Body of pancreas (tissue), 4 donors: ENCODE data around the gene FOXP1. TPM values are rescaled to one million over a fixed set of nuclear protein-coding genes. Genes with fewer than 3 reads are reported as not detected.

Experiments used
- ATAC-seq: fragments of 150-250 bp; one replicate; pipeline ENCODE4 v1.9.1; 2016
- DNase-seq, 4 donors: peaks; one replicate each; pipeline ENCODE4 v3.0.0-alpha.2; 2019
- H3K27ac ChIP-seq, 4 donors: fragments of 200-600 bp; sonication (generic); 1 replicate in 3 of 4; 2 replicates in 1 of 4; pipeline versions ENCODE4 v1.5.1 to v1.6.1; 2016 to 2019; ENCODE audit warnings: mild to moderate bottlenecking in 1 of 4, mixed read lengths in 1 of 4, moderate library complexity in 1 of 4
- H3K27me3 ChIP-seq, 2 donors: fragments of 200-600 bp; sonication (generic); one replicate each; pipeline ENCODE4 v1.6.0; 2016; ENCODE audit warnings: mild to moderate bottlenecking in 1 of 2
- H3K36me3 ChIP-seq, 2 donors: fragments of 200-600 bp; sonication (generic); replicated peaks in 1 of 2; 2 replicates each; pipeline ENCODE4 v1.5.1; 2016; ENCODE audit warnings: low read depth in 2 of 2; ENCODE audit not compliant: insufficient read depth in 1 of 2
- H3K4me1 ChIP-seq: fragments of 200-600 bp; sonication (generic); one replicate; pipeline ENCODE4 v1.6.0; 2016
- H3K4me3 ChIP-seq, 2 donors: fragments of 200-600 bp; sonication (generic); 1 replicate in 1 of 2; 2 replicates in 1 of 2; pipeline ENCODE4 v1.5.1; 2016 to 2019
- H3K9me3 ChIP-seq, 3 donors: fragments of 200-600 bp; sonication (generic); 1 replicate in 2 of 3; 2 replicates in 1 of 3; pipeline ENCODE4 v1.5.1; 2016
- POLR2A ChIP-seq, 3 donors: fragments of 450-650 bp; IDR thresholded peaks; one replicate each; pipeline ENCODE4 v1.6.1; 2016; ENCODE audit warnings: antibody characterized with exemption in 3 of 3, mild to moderate bottlenecking in 2 of 3
- WGBS, 2 donors: methylation state at CpG; one replicate each; pipeline ENCODE4 v1.1.5; 2017; 5-methylcytosine and 5-hydroxymethylcytosine counted together
- intact Hi-C: fragments of 100-400 bp; cut with DNase I; formaldehyde crosslinking; loops from one replicate; pipeline ENCODE4 v1.15.1; 2023
- total RNA-seq, 2 donors: library from RNA; depleted of rRNA; stranded (reverse); fragments of >200 nt; gene quantifications; one replicate each; pipeline ENCODE4 v1.1.0, GENCODE V29; 2016
- TF ChIP-seq, protein P1 (sequence below), 7 experiments: fragments of 450-650 bp in 4 of 7; fragments of 200-600 bp in 3 of 7; sonication (generic) in 3 of 7; IDR thresholded peaks; one replicate each; pipeline ENCODE4 v1.5.1; 2016 to 2019; ENCODE audit warnings: antibody characterized with exemption in 7 of 7

FOXP1 gene
- total RNA-seq, 2 donors from 2014 or later: 85.7 to 86.1 TPM

DNA sequence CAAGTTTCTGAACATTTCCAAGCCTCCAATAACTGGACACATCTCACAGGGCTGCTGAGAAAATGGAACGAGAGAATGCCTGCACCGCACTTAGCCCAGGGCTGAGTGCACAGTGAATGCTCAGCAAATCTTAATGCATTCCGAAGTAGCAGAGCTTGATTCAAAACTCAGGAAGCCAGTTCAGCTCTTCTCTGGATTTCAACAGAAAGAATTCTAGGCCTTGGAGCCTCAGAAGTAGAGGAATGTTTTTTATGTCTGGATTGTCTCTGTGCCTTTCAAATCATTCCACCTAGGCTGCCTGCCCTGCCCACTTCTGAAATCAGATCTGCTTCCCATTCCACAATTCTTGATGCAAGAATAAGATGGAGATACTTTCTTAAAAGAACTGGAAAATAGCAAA, 9.6 kb upstream of the FOXP1 start:
- Histone ChIP-seq H3K27me3 (no peaks in the 10 kb centered on the region), H3K9me3 (no peaks in the 10 kb centered on the region), H3K4me3 (no peak overlapping the region), H3K36me3 (no peaks in the 10 kb centered on the region), H3K27ac (no peak overlapping the region), H3K4me1 (no peaks in the 10 kb centered on the region)
- no peak for ATAC-seq
- no peak for TF ChIP-seq POLR2A (IDR thresholded peaks at IDR 0.05)
- TF ChIP-seq, protein P1, sequence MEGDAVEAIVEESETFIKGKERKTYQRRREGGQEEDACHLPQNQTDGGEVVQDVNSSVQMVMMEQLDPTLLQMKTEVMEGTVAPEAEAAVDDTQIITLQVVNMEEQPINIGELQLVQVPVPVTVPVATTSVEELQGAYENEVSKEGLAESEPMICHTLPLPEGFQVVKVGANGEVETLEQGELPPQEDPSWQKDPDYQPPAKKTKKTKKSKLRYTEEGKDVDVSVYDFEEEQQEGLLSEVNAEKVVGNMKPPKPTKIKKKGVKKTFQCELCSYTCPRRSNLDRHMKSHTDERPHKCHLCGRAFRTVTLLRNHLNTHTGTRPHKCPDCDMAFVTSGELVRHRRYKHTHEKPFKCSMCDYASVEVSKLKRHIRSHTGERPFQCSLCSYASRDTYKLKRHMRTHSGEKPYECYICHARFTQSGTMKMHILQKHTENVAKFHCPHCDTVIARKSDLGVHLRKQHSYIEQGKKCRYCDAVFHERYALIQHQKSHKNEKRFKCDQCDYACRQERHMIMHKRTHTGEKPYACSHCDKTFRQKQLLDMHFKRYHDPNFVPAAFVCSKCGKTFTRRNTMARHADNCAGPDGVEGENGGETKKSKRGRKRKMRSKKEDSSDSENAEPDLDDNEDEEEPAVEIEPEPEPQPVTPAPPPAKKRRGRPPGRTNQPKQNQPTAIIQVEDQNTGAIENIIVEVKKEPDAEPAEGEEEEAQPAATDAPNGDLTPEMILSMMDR (IDR thresholded peaks at IDR 0.05): no peak
- no peak for DNase-seq
- WGBS, 2 donors: 91 to 95% methylated on average over 3 of the region's 3 CpGs
- intact Hi-C loops: loop anchor here (10.0 kb wide), 1 partner anchor 588 kb away; no protein-coding TSS in a partner anchor

- no peak for ATAC-seq
- Histone ChIP-seq H3K36me3 (no peaks in the 10 kb centered on the region), H3K4me3 (no peak overlapping the region), H3K9me3 (no peaks in the 10 kb centered on the region), H3K27me3 (no peaks in the 10 kb centered on the region), H3K4me1 (peaks cover 4% of the 10 kb centered on the region), H3K27ac (no peak overlapping the region)
- DNase-seq: no peak
- 88 to 97% methylated on average over 2 of the region's 2 CpGs for WGBS, 2 donors
- no peak for TF ChIP-seq POLR2A (IDR thresholded peaks at IDR 0.05)
- TF ChIP-seq, protein P1 (IDR thresholded peaks at IDR 0.05): no peak
- intact Hi-C loops: loop anchor here (10.0 kb wide), 1 partner anchor 586 kb away; no protein-coding TSS in a partner anchor
Measured at GRCh38 chr3:71591101-71591500, 7.6 kb upstream of the FOXP1 start.

DNA sequence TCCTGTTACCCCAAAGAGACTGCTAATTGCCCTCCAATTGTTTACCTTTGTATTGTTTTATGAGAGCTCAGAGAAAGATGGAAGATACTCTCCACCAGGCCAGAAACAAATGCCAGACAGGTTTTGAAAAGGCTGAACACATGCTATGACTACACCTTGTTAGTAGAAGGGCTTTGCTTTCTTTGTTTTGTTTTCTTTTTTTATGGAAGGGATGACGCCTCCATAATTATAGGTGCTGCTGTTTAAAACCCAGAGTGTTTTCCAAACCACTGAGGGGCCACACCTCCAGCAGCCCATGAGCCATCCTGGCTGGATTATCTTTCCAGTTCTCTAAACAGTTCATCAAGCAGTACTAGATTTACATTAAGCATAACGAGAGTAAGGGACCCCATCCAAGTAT, 5.6 kb upstream of the FOXP1 start:
- H3K4me3 ChIP-seq: no peak overlapping the region
- intact Hi-C loops: no loop called here
- peaks cover 19% of the 10 kb centered on the region for H3K4me1 ChIP-seq
- DNase-seq (no peak), ATAC-seq (no peak)
- H3K9me3 ChIP-seq: no peaks in the 10 kb centered on the region
- no peaks in the 10 kb centered on the region for H3K36me3 ChIP-seq
- TF ChIP-seq, protein P1 (IDR thresholded peaks at IDR 0.05): no peak
- TF ChIP-seq POLR2A (IDR thresholded peaks at IDR 0.05): no peak
- no peaks in the 10 kb centered on the region for H3K27me3 ChIP-seq
- no peak overlapping the region for H3K27ac ChIP-seq
- 78 to 83% methylated on average over 2 of the region's 2 CpGs for WGBS, 2 donors

DNA sequence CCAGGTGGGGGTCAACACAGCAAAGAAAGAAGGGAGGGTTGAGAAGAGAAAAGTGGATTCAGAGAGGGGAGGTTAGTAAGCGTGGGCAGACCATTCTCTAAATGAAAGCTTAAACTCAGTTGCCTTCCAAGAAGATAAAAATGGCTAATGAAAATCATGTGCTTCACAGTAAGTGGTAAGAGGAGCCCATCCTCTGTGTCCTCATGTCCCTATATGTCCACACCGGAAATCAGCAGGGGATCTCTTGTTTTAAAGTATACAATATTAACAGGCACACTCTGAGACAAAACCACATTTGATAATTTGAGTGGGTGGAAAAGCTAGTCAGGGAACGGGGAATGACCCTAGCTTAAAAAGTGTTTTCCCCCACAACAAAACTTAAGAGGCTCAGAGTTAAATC, 4.4 kb upstream of the FOXP1 start:
- Histone ChIP-seq H3K36me3 (no peaks in the 10 kb centered on the region), H3K27ac (no peak overlapping the region), H3K27me3 (no peaks in the 10 kb centered on the region), H3K4me3 (no peak overlapping the region), H3K4me1 (peaks cover 19% of the 10 kb centered on the region), H3K9me3 (no peaks in the 10 kb centered on the region)
- intact Hi-C loops: no loop called here
- TF ChIP-seq POLR2A (IDR thresholded peaks at IDR 0.05): no peak
- TF ChIP-seq, protein P1 (IDR thresholded peaks at IDR 0.05): no peak
- ATAC-seq (no peak), DNase-seq (no peak)
- WGBS, 2 donors: 90 to 92% methylated on average over 3 of the region's 3 CpGs

- no peak overlapping the region for H3K27ac ChIP-seq
Measured at GRCh38 chr3:71586810-71587242, 3.3 kb upstream of the FOXP1 start.

More at GRCh38 chr3:71586810-71587242, 3.3 kb upstream of the FOXP1 start:
- Histone ChIP-seq H3K9me3 (no peaks in the 10 kb centered on the region), H3K4me3 (no peak overlapping the region), H3K27me3 (no peaks in the 10 kb centered on the region), H3K36me3 (no peaks in the 10 kb centered on the region), H3K4me1 (peaks cover 19% of the 10 kb centered on the region)
- no peak for ATAC-seq
- 30 to 35% methylated on average over 5 of the region's 5 CpGs for WGBS, 2 donors
- TF ChIP-seq, protein P1 (IDR thresholded peaks at IDR 0.05): peak in 1 of 7 experiments; percentile 5
- no peak for TF ChIP-seq POLR2A (IDR thresholded peaks at IDR 0.05)
- intact Hi-C loops: no loop called here
- no peak for DNase-seq
